ENCODE data around the gene FAM222A. TPM values are rescaled to one million over a fixed set of nuclear protein-coding genes. Genes with fewer than 3 reads are reported as not detected.

The FAM222A gene
- total RNA-seq, 1 experiment from 2014 or later = 2.8 TPM

DNA sequence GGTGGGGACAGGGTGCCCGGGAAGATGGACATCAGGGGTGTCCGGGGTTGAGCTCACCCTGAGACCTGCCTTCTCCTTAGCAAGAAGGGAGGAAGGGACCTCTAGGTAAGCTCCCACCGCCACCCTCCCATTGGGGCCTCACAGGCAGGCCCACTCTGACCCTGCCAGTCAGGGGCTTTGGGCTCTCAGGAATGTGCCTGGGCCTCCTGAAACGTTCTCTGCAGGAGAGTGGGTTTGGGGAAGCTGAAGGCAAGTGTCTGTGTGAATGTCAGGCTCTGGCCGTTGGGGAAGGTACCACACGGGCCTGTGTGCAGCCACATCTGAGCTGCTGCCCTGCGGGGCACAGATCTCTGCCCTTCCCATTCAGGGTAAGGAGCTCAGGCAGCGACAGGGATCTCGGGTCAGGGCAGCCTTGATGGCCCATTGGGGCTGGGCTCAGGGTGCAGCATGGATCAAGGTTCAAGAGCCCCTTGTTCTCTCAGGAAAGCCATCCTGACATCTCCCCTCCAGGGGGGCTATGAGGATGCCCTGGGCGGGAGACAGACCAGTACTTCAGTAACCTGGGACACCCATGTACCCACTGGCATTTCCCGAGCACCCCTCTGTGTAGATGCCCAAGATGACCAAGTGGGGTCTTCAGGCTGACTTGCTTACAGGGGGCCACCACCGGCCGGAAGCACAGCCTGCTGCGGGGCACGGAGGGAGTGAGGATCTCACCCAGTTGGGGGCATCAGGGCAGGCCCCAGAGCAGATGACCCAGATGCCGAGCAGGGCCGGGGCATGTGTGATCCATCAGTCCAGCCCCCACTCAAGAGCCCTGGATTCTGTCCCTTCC lies 29.7 kb downstream of the FAM222A start:
- no peak for TF ChIP-seq CTCF (conservative IDR thresholded peaks at IDR 0.05)
- H2AK5ac ChIP-seq (ENCODE audit: insufficient read length, low read length) = no peak overlapping the region
- no peak overlapping the region for H2BK15ac ChIP-seq (ENCODE audit: low read depth, low read length)
- H2AFZ ChIP-seq (ENCODE audit: low read length) = no peak overlapping the region
- H3K27me3 ChIP-seq (ENCODE audit: insufficient read depth, low read length) = no peaks in the 10 kb centered on the region
- no peaks in the 10 kb centered on the region for H3K9me3 ChIP-seq (ENCODE audit: control insufficient read depth, low read depth, low read length)
- WGBS (ENCODE audit: extremely low coverage, insufficient read length, low lambda C conversion rate) = no CpG with 5 or more reads among the region's 17 CpGs
- H3K4me3 Mint-ChIP-seq = no peak overlapping the region
- H3T11ph ChIP-seq (ENCODE audit: low read length) = no peak overlapping the region
- H3K56ac ChIP-seq (ENCODE audit: insufficient read length, low read depth, low read length) = no peak overlapping the region
- no peaks in the 10 kb centered on the region for H3K36me3 Mint-ChIP-seq (ENCODE audit: insufficient read depth in 1 of 3, low read depth in 3 of 3)
- no peak overlapping the region for H3K4me2 ChIP-seq (ENCODE audit: insufficient read depth, insufficient read length, low read length)
- no peak overlapping the region for H2BK120ac ChIP-seq (ENCODE audit: low read depth, low read length, poor library complexity, severe bottlenecking)
- no peak overlapping the region for H4K91ac ChIP-seq (ENCODE audit: insufficient read length, low read depth, low read length)
- no peak overlapping the region for H2BK20ac ChIP-seq (ENCODE audit: low read depth, low read length, poor library complexity, severe bottlenecking)
- H3K27ac ChIP-seq (ENCODE audit: insufficient read length, low read depth, low read length) = no peak overlapping the region
- H3K27me3 Mint-ChIP-seq (ENCODE audit: low read depth) = no peaks in the 10 kb centered on the region; the same call in 1 of the 2 replicates
- H3K27ac Mint-ChIP-seq = peak overlapping the region in 1 of 3 experiments; percentile 46; a peak in 1 of 7 replicates
- no peak overlapping the region for H3K4ac ChIP-seq (ENCODE audit: low read depth, low read length)
- no peaks in the 10 kb centered on the region for H4K20me1 ChIP-seq (ENCODE audit: control insufficient read depth, insufficient read depth, insufficient read length)
- H3K4me1 Mint-ChIP-seq = peaks cover 5 to 10% of the 10 kb centered on the region in 2 experiments
- no peaks in the 10 kb centered on the region; the same call in 1 of the 2 replicates for H3K4me1 ChIP-seq (ENCODE audit: insufficient read depth, low read length)
- H3K79me2 ChIP-seq (ENCODE audit: insufficient read depth, low read length) = no peaks in the 10 kb centered on the region
- no peak overlapping the region for H3K18ac ChIP-seq (ENCODE audit: insufficient read length, low read depth, low read length)
- peak; percentile 27 for DNase-seq
- no peak overlapping the region for H4K8ac ChIP-seq (replicated peaks; ENCODE audit: insufficient read length, low read depth, low read length)
- no peaks in the 10 kb centered on the region for H3K23me2 ChIP-seq (ENCODE audit: insufficient read length, low read depth, low read length, poor library complexity, severe bottlenecking)
- H2BK5ac ChIP-seq (ENCODE audit: insufficient read length, low read length) = no peak overlapping the region
- no peaks in the 10 kb centered on the region for H3K79me1 ChIP-seq (ENCODE audit: insufficient read depth, low read depth, low read length, poor library complexity, severe bottlenecking)
- H4K5ac ChIP-seq (ENCODE audit: insufficient read length, low read depth, low read length) = no peak overlapping the region
- H3K23ac ChIP-seq (ENCODE audit: insufficient read length, low read depth, low read length) = no peak overlapping the region
- no peak overlapping the region for H3K14ac ChIP-seq (ENCODE audit: insufficient read depth, low read length)
- H2BK12ac ChIP-seq (ENCODE audit: insufficient read length, low read depth, low read length) = no peak overlapping the region
- no peaks in the 10 kb centered on the region; a peak in 2 of 5 replicates for H3K9me3 Mint-ChIP-seq
- no peak overlapping the region for H3K9ac ChIP-seq (ENCODE audit: extremely low read depth, insufficient read length, low read length)

All from H9 (cell line).